Activated T-cell treated with anti-CD3 and anti-CD28 coated beads for 4 hours (primary cell): ENCODE results near the gene SSPN.

Experiments
- DNase-seq: peaks from one replicate; pipeline ENCODE4 v3.0.0-alpha.2; 2020

SSPN gene

DNA sequence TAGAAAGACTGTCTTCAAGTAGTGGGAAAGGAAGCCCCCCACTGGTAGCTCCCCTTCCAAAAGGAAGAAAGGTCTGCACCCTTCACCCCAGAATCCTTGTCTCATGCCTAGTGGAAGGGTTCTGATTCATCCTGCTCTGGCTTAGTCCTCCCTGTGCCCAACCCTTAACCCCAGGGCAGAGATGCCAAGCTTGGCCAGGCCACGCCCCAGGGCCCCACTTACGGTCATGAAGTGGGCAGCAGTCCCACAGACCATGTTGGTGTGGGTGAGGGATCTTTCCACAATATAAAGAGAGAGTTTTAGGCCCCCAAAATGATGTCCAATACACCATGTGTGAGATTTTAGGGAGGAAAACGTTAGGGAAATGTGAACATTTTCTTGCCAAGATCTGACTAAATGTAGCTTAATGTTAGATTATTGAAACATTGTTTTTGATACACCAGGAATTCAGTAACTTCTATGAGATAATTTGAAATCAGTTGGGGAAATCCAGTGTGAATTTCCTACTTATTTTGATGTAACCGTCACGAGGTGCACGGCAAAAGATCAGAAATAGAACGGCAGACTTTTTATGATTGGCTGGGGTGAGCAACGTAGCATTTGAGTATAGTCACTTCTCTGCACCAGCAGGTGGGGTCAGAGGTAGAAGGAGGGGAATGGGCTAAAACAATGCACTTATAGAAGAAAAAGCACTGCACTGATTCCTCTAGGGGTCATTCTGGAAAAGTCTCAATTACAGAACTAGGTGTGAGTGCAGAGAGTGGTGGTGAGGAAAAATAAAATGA lies 8.2 kb upstream of the SSPN start:
- DNase-seq, result no peak

- no peak for DNase-seq
Observed at GRCh38 chr12:26188127-26188526, 7.2 kb upstream of the SSPN start.

GRCh38 chr12:26188641-26189040 lies 6.7 kb upstream of the SSPN start:
- DNase-seq, result no peak

- DNase-seq, result no peak
Observed at GRCh38 chr12:26192142-26192541, 3.2 kb upstream of the SSPN start.

- no peak for DNase-seq
Observed at GRCh38 chr12:26193539-26193938, 1.8 kb upstream of the SSPN start.

DNA sequence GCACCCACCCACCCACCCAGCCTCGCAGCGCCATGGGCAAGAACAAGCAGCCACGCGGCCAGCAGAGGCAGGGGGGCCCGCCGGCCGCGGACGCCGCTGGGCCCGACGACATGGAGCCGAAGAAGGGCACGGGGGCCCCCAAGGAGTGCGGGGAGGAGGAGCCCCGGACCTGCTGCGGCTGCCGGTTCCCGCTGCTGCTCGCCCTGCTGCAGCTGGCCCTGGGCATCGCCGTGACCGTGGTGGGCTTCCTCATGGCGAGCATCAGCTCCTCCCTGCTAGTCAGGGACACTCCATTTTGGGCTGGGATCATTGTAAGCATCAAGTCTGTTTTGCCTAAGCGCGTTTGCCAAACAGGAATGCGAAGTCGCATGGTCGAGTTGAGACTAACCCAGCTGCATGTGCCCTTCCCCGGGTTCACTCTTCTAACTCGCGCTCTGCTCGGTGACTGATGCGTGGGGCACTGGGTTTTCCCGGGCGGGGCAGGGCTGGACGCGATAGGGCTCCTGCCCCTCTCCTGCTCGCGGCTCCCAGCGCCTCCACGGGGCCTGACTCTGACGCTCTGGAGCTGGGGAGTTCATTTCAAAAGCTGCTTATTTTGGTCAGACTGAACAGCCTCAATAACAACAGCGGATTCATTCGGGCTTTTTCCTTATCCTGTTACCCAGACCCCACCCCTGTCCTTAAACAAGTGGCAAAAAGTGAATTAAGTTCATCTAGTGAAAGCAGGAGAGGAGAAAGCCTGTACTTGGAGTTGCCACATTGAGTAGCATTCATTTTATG lies 458 bp downstream of the SSPN start:
- DNase-seq, result no peak

- no peak for DNase-seq
Observed at GRCh38 chr12:26196421-26196716, 996 bp downstream of the SSPN start.

DNA sequence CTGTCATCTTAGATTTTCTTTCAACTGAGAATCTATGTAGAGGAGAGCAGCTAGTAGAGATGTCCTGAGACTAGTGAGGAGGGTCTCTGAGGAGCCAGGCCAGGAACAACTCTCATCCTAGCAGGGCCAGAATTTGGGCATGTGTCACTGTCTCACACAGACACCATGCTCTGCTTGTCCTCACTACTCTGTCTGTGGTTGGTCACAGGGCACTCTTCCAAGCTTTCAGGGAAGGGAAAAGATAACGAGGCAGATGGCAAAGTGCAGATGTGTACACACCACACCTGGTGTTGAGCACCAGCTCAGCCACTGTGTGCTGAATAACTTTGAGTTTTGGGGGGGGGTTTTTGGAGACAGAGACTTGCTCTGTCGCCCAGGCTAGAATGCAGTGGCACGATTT lies 2.5 kb downstream of the SSPN start:
- no peak for DNase-seq

- no peak for DNase-seq
Observed at GRCh38 chr12:26198742-26199141, 3.4 kb downstream of the SSPN start.

DNA sequence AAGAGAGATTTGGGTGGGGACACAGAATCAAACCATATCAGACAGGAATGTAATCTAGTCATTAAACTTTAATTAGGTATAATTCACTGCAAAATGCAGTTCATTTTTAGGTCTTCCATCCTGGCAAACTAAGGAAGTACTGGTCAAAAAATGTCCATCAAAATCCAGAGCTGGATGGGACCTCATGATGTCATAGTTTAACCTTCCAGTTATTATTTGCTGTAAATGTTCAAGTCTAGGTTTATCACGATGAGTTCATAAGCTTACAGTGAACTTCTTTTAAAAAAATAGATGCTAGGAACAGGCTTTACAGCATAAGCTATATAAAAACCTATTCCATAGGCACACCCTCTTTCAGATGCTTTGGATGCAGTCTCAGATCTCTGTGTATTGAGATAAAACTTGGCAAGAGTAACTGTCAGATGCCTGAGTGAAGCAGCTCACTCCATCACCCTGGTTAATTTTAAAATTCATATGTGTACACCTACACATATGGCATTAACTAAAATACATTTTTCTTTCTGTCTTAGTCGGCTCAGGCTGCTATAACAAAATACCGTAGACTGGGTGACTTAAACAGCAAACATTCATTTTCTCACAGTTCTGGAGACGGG lies 7.9 kb downstream of the SSPN start:
- DNase-seq, result no peak

GRCh38 chr12:26204612-26205289 lies 9.4 kb downstream of the SSPN start:
- no peak for DNase-seq

DNA sequence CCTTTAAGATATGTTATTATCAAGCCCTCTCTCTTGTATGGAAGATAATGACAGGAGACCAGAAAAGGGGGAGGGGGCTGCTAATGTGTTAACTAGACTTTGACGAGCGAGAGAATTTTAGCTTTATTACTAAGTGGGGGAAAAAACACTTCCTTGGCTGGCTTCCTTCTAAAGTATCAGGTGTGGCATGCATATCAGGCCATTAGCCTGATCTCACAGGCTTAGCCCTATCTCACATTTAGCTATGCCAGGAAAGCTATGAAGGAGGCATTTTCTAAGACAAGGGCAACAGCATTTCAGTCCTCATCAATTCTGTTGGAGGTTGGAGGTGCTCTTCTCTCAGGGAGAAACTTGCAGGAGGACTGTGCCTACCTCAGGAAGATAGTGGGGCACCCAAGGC lies 9.9 kb downstream of the SSPN start:
- no peak for DNase-seq

- DNase-seq, result no peak
Observed at GRCh38 chr12:26205941-26206340, 10.6 kb downstream of the SSPN start.

DNA sequence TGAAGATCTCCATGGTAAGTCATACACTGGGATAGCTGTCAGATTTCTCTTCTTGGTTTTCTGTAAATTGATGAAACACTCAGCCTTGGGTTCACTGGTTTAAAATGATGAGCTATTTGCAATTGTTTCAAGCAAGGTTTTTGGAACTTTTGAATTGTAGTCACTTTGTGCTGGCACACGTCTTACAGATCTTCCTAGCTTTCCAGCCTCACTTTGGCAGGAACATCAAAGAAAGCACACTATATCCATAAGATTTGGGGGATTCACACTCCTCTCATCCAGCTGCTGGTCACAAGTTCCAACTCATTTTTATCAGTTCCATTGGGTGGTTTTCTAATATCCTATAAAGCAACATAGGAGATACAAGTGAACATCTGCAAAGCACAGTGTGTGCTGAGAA lies 16.0 kb downstream of the SSPN start:
- DNase-seq, result no peak

GRCh38 chr12:26212396-26212795 lies 17.0 kb downstream of the SSPN start:
- DNase-seq, result no peak

DNA sequence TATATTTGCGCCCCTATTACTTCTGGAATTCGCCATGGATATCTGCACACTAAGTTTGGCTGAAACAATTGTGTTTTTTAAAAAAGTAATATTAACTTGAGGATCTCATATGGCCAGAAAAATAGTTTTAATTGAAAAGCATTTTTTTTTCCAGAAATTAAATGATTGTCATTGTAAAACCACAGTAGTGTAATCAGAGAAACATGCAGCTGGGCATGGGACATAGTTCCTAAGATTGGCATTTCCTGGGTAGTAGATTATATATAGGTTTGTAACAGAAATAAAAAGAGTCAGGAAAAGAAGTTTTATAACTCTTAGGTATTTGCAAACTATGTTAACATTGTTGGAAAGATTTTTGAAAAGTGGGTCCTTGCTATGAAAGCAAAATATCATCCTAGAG lies 17.6 kb downstream of the SSPN start:
- DNase-seq, result no peak

DNA sequence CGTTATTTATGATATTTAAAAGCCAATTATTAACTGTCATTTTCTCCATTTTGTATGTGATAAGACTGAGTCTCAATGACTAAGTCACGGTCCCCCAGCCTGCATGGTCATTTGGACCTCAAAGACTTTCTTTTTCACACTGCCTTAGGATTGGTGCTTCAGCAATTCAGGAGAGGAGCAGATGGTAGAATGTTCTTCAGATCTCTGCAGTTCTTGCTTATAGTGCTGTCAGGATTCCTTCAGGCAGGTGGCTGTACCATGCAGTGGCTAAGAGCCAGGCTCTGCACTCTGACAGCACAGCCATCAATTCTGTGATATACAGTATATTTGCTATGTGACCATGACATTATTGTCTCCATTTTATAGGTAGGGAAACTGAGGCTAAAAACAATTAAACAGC lies 18.7 kb downstream of the SSPN start:
- DNase-seq, result no peak

DNA sequence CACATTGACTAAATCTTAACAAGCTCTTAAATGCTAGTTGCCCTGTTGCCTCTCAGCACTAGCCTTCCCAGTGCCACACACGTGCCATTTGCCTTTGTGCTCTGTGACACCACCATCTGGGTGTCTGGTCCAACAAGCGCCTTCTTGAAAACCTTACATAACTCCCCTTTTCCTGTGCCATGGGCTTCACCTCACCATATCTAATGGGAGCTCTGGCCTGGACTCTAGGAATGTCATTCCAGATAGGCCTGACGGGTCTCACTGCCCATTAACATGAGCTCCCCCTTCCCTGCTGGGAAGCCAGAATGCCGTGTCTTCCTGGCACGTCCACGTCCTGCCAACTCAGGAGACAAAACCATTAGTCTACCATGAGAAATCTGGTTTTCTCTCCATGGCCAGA lies 24.4 kb downstream of the SSPN start:
- DNase-seq, result no peak

GRCh38 chr12:26224657-26225056 lies 29.3 kb downstream of the SSPN start:
- no peak for DNase-seq

DNA sequence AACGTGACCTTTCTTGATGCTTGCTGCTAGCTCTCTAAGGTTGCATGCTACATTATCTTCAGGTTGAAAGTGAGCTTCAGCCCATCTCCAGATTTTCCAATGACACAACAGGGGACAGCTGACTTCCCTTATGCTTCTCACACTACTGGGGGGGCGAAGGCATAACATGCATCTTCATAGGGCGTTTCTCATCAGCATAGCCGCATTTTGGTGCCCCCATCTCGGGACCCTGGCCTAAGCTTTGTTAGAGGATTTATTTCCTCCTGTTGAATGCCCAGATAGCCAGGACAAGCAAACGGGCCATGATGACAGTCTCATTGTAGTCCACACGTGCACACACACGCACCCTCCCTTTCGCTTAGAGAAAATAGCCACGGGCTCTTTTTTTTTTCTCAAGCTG lies 30.7 kb downstream of the SSPN start:
- DNase-seq, result no peak

DNA sequence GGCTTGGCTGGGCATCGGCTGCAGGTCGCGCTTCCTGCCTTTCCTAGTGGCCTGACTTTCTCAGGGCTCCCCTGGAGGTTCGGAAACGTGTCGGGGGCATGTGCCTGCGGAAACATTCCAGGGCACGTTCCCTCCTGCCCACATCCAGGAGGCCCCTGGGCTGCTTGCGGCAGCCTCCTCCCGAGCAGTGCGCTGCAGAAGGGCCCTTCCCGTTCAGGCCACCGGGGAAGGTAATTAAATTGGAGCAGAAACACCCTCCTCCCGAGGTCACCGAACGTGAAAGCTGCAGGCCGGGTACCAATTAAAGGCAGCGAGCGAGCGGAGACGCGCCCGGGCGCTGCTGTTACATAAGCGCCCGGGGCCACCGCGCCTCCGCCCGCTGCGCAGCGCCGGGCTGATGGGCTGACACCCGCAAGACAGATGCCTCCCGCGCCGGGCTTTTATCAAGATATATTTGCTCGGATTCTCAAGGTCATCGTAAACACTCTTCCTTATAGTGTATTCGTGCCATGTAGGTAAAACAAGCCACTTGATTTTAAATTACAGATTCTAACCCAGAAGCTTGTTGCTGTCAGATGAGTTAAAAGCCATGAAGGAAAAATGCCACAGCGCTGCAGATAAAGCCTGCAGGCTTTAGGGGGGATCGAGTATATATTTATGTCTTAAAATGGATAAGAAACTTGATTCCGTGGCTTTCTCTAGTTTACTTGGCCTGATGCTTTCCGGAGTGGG lies 31.4 kb downstream of the SSPN start:
- no peak for DNase-seq

DNA sequence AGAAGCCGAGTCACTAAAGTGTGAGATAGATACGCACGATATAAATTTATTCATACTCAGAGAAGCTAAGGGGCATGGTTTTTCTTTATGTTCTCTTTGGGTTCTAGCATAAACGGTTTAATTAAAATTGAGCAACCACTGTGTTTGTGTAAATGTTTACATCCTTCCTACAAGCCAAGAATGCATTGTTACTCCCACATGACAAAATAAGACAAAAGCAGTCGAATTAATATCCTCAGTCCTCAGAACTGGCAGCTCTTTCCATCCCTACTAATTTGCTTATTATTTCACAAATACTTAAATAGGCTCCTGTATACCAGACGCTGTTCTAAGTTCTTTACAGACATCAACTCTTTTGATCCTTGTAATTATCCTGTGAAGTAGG lies 32.0 kb downstream of the SSPN start:
- no peak for DNase-seq

- no peak for DNase-seq
Observed at GRCh38 chr12:26229910-26230309, 34.5 kb downstream of the SSPN start.
